OCI-LY3 (cell line): ENCODE data around the gene EPN1.

Experiments
- CTCF ChIP-seq: fragments of 200-600, 300-600 bp; sonication (generic); IDR thresholded peaks from 2 replicates; pipeline ENCODE4 v1.5.1; 2014; ENCODE audit warnings: antibody characterized with exemption, low read length, low read depth
- EZH2phosphoT487 ChIP-seq: fragments of 200-600 bp; shearing (Covaris generic); IDR thresholded peaks from 2 replicates; pipeline ENCODE4 v1.6.1; 2018; ENCODE audit warnings: antibody characterized with exemption, mixed run types, low read depth

DNA sequence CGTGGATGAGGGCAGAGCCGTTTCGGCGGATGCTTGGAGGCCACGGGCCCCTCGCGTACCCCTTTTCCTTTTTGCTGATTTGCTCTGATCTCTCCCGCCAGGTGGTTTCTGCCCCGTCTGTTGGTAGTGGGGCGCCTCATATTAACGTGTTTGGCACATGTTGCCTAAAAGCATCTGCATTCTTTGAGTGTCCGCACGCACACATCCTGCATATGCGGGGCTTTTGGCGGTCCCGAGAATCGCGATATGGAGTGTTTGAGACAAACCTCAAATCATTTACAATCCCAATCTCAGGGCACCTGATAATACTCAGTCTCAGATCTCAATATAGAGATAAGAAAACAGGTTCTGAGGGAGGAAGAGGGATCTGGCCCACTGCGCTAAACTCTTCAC is 19.4 kb upstream of the EPN1 start:
- TF ChIP-seq CTCF (no peak), EZH2phosphoT487 (no peak)
